NCI-H2196 (cell line): ENCODE measurements around the gene PLXNB1.

Experiments
- DNase-seq: peaks from one replicate; lab custom pipeline; 2025; ENCODE audit not compliant: unreplicated experiment; lab: John Stamatoyannopoulos, UW

Gene PLXNB1

GRCh38 chr3:48433472-48434118 lies 3.7 kb upstream of the PLXNB1 start:
- no peak for DNase-seq

GRCh38 chr3:48432411-48433371 lies 2.8 kb upstream of the PLXNB1 start:
- DNase-seq = peak; percentile 12

GRCh38 chr3:48431224-48432029 lies 1.5 kb upstream of the PLXNB1 start:
- no peak for DNase-seq

DNA sequence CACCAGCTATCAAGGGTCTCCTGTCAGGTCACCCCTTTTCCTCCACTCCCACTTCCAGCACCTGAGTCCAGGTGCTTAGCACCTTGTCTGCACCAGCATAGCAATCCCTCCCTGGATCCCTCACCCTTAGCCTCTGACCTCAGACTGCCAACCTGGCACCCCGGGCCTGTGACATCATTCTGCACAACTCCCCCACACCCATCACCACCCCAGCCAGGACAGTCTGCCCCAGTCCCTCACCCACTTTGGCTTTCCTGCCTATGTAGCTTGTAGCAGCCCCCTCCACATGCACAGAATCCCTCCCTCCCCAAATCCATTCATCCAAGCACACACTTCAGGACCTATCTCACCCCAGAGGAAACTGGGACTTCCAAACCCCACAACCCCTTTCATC lies 819 bp upstream of the PLXNB1 start:
- no peak for DNase-seq

GRCh38 chr3:48429317-48429959 lies 448 bp downstream of the PLXNB1 start:
- peak; percentile 62 for DNase-seq

- no peak for DNase-seq
Observed at GRCh38 chr3:48428572-48429316, 1.1 kb downstream of the PLXNB1 start.

- DNase-seq = no peak
Observed at GRCh38 chr3:48428088-48428571, 1.8 kb downstream of the PLXNB1 start.

GRCh38 chr3:48427630-48427962 lies 2.3 kb downstream of the PLXNB1 start:
- DNase-seq = no peak

- no peak for DNase-seq
Observed at GRCh38 chr3:48426944-48427629, 2.8 kb downstream of the PLXNB1 start.

- DNase-seq = no peak
Observed at GRCh38 chr3:48426401-48426909, 3.4 kb downstream of the PLXNB1 start.

GRCh38 chr3:48425281-48425812 lies 4.5 kb downstream of the PLXNB1 start:
- DNase-seq = no peak

DNA sequence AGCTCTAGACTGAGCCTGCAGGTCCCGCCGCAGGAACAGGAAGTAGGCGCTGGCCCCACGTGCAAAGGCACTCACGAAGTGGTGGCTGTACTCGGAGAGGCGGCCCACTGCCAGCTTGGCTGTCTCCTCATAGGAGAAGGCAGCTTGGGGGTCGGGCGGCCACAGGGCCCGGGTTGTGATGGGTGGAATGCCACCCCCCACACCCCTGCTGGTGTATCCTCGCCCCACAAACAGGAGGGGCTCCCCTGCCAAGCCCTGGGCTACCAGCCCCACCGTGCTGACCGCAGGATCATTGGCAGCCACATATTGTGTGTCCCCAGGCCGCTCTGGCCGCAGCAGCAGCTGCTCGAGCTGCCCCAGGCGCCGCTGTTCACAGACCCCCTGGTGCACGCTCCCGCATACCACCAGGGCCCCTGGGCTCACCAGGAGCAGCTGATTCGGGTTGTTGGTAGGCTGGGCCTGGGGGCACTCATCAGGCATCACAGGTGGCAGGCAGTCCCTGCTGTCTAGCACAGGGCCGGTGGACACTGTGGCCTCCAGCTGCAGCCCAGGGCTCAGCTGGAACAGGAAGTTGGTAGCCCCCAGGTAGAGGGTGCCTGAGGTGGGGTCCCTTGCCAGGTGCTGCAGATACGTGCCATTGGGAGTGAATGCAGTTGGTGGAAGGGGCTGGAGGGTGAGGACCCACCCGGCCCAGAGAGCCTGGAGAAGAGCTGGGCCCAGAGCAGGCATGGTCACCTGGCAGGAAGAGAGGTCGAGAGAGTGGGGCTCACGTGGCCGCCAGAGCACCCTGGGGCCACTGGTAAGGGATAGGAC lies 5.8 kb downstream of the PLXNB1 start:
- no peak for DNase-seq

DNA sequence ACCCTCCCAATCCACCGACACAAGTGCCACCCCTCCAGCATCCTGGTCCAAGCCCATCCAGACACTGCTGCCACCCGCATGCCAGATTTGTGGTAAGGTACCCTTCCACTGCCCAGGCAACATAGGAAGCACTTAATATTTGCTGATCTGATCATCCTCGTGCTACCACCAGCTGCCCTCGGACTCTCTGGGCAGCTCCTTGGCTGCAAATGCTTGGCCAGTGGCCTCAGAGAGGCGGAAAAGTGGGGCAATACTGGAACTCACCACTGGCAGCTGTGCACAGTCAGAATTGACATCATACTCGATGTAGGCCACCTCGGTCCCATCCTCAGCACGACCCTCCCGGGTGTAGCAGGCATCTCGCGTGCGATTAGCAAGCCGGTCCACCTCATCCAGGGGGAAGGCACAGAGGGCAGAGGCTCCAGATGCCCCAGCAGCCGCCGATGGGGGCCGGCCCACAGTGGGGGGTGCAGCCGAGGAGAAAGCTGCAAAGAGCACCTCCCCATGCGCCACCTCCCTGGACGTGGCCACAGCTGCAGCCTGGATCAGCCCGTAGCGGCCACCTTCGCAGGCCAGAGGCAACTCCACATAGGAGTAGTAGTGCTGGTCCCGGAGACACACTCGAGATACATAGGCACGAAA lies 6.5 kb downstream of the PLXNB1 start:
- no peak for DNase-seq

DNA sequence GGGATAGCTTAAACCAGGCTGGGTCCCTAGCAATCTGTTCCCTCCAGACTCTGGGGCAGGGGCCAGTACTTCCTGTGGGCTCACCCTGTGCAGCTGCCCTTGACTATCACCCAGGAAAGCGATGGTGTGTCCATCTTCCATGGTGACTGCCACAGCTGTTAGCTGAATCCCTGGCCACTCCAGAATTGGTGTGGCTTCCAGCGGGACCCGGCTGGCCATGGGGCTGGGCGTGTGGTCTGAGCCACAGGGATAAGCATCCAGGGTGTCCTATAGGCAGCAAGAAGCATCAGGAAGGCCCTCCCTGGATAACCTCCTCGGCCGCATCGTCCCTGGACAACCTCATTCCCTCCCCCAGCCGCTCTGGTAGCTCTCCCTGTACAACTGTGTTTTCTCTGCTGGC lies 7.2 kb downstream of the PLXNB1 start:
- no peak for DNase-seq

- DNase-seq = no peak
Observed at GRCh38 chr3:48422272-48422671, 7.6 kb downstream of the PLXNB1 start.

DNA sequence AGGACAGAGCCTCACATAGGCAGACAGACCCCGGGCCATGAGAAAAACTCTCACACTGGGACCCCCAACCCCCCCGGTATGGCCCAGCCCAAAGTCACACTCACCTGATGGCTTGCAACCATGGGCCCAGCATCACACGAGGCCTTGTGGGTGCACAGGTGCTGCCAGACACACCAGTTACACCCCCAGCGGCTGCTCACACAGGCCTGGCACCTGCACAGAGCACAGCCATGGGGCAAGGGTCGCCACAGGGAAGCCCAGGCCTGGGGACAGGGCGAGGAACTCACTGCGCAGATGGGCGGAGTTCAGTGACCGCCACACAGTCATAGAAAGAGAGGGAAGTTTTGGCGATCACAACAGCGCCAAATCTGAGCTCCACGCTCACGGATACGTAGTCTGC lies 9.3 kb downstream of the PLXNB1 start:
- DNase-seq = no peak

DNA sequence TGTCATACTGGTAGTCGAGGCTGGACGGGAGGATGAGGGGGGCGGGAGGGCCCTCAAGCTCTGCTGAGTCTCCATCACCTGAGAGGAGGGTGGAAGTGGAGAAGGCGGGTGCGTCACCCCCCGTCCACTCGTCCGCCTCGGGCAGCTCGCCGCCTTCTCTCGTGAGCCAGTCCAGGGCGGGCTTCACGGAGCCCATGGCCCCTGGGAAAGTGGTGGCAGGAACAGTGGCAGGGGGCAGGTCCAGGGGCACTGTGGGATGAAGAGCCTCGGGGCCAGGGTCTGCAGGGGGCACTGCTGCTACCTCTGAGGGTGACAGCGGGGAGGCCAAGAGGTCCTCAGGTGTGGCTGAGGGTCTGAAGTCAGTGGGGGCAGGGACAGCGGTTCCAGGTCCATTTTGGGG lies 10.3 kb downstream of the PLXNB1 start:
- no peak for DNase-seq

GRCh38 chr3:48419149-48419548 lies 10.7 kb downstream of the PLXNB1 start:
- no peak for DNase-seq
